HG02798 (cell line): ENCODE measurements around the gene MYO10.
A peak's percentile ranks its signal among the peaks of the same experiment; 100 is the strongest.
"Not testable (repeated sequence)": the region's sequence is repeated elsewhere in the genome, so short reads cannot be mapped to it uniquely, and the experiment has no call there.

Experiments
- ATAC-seq: cut with Tn5 transposase; IDR thresholded peaks from one replicate; pipeline ENCODE4 v1.9.1; 2021; ENCODE audit warnings: mild to moderate bottlenecking; ENCODE audit not compliant: unreplicated experiment, poor library complexity

Gene MYO10

GRCh38 chr5:16936150-16936988, at the start of gene MYO10:
TSS of gene MYO10 (minus strand) at chr5:16936288. CDS start at chr5:16935808, 480 bp downstream.
- peak; percentile 51 for ATAC-seq

- ATAC-seq = not testable (repeated sequence)
These were observed 49.2 kb upstream of the MYO10 start for GRCh38 chr5:16985304-16985703.

- ATAC-seq = no peak
These were observed 47.9 kb upstream of the MYO10 start for GRCh38 chr5:16983972-16984371.

GRCh38 chr5:16983022-16983639, 47.0 kb upstream of the MYO10 start:
- no peak for ATAC-seq

GRCh38 chr5:16981700-16982099, 45.6 kb upstream of the MYO10 start:
- ATAC-seq = no peak

GRCh38 chr5:16980983-16981382, 44.9 kb upstream of the MYO10 start:
- no peak for ATAC-seq

- ATAC-seq = no peak
These were observed 42.2 kb upstream of the MYO10 start for GRCh38 chr5:16978296-16978695.

GRCh38 chr5:16976625-16977008, 40.5 kb upstream of the MYO10 start:
- ATAC-seq = peak; percentile 73

- ATAC-seq = peak; percentile 86
These were observed 40.0 kb upstream of the MYO10 start for GRCh38 chr5:16975950-16976624.

- ATAC-seq = no peak
These were observed 38.9 kb upstream of the MYO10 start for GRCh38 chr5:16974981-16975380.

GRCh38 chr5:16970826-16971225, 34.7 kb upstream of the MYO10 start:
- no peak for ATAC-seq

- no peak for ATAC-seq
These were observed 34.2 kb upstream of the MYO10 start for GRCh38 chr5:16970260-16970659.

GRCh38 chr5:16965581-16965980, 29.5 kb upstream of the MYO10 start:
- no peak for ATAC-seq

- ATAC-seq = no peak
These were observed 27.7 kb upstream of the MYO10 start for GRCh38 chr5:16963821-16964220.

GRCh38 chr5:16961131-16961530, 25.0 kb upstream of the MYO10 start:
- no peak for ATAC-seq

GRCh38 chr5:16957304-16958196, 21.5 kb upstream of the MYO10 start:
- ATAC-seq = no peak

- ATAC-seq = no peak
These were observed 17.6 kb upstream of the MYO10 start for GRCh38 chr5:16953729-16954128.

- no peak for ATAC-seq
These were observed 17.0 kb upstream of the MYO10 start for GRCh38 chr5:16952968-16953671.

- ATAC-seq = no peak
These were observed 10.6 kb upstream of the MYO10 start for GRCh38 chr5:16946725-16947124.
